ENCODE measurements around the gene KLLN. TPM values are rescaled to one million over a fixed set of nuclear protein-coding genes. Genes with fewer than 3 reads are reported as not detected.

Gene KLLN
- total and polyA plus RNA-seq, 2 of the 8 experiments (the other 6 are each of a cell fraction or from before 2014, with no cell fraction given), result 0.24 to 0.73 TPM

DNA sequence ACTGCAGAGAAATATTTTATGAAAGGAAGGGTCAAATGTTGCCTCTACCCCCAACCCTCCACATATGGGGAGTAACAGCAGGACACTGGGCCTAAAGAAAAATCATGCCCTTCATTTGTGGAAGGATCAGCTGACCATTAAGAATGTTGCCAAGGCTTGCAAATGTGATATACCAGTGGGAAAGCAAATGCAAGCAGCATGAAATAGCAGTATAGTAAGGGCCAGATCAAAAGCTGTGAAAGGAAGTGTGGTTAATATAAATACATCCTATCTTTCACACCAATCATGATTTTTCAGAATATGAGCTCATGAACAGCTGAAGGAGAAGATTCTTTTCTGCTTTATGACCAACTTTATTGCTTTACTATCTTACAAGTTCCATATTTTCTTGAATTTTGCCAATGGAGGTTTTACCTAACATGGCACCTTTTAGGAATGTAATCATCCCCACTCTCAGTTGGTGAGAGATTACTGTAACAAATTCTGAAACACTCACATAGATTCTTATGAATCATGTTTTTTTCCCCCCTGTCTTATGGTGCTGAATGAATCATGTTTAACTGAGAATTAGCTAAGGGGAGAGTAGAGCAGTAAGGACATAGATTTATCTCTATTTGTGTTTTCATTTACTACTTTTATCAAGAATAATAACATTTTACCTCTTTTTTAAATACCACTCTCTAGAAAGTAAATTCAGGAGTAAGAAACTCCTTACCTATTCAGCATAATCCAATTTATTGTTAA, 33.2 kb downstream of the KLLN start:
- POLR2A ChIA-PET (ENCODE audit: partially characterized antibody), result no interaction called here
- no peak overlapping the region for H2BK120ac ChIP-seq (replicated peaks; ENCODE audit: low read depth, low read length)
- no peak overlapping the region for H4K91ac ChIP-seq (replicated peaks; ENCODE audit: insufficient read length, low read length)
- no peak overlapping the region for H3K56ac ChIP-seq (replicated peaks; ENCODE audit: insufficient read length, low read depth, low read length)
- no peak overlapping the region for H3K4me2 ChIP-seq (ENCODE audit: insufficient read depth in 1 of 2, low read depth in 2 of 2, low read length in 2 of 2)
- no peaks in the 10 kb centered on the region for H3K79me1 ChIP-seq (ENCODE audit: low read depth, low read length)
- CTCF ChIA-PET (ENCODE audit: partially characterized antibody), result interaction anchor here (0.6 kb wide), 1 partner anchor 8 kb away, joined by 3 read pairs; no protein-coding TSS in a partner anchor
- no peak overlapping the region for H2AK5ac ChIP-seq (ENCODE audit: low read depth, low read length)
- no peak overlapping the region for H4K8ac ChIP-seq (ENCODE audit: extremely low read depth, insufficient read depth, low read length)
- H3K14ac ChIP-seq (ENCODE audit: insufficient read length), result no peak overlapping the region
- H3K27me3 ChIP-seq (replicated peaks in 1 of 4; ENCODE audit: control insufficient read depth in 3 of 4, extremely low read depth in 1 of 4, insufficient read depth in 3 of 4, low read length in 3 of 4), result no peaks in the 10 kb centered on the region
- no peaks in the 10 kb centered on the region for H3K36me3 ChIP-seq (ENCODE audit: control insufficient read depth in 2 of 4, insufficient read depth in 4 of 4, low read length in 3 of 4)
- H3K23ac ChIP-seq (ENCODE audit: insufficient read length), result no peak overlapping the region
- DNase-seq (ENCODE audit: low read depth in 1 of 2, low spot score in 2 of 2) (no peak), FAIRE-seq (no peak)
- H3K4me1 ChIP-seq (replicated peaks in 1 of 4; ENCODE audit: control insufficient read depth in 3 of 4, insufficient read depth in 4 of 4, low read length in 3 of 4), result no peaks in the 10 kb centered on the region
- H3K79me2 ChIP-seq (ENCODE audit: control insufficient read depth in 1 of 2, insufficient read depth in 2 of 2, low read length in 2 of 2), result no peaks in the 10 kb centered on the region
- no peak overlapping the region for H3K4me3 ChIP-seq (ENCODE audit: extremely low read depth in 1 of 4, insufficient read depth in 2 of 4, low read depth in 3 of 4, low read length in 4 of 4)
- H2AFZ ChIP-seq (ENCODE audit: low read length), result no peak overlapping the region
- no peak overlapping the region for H3K27ac ChIP-seq (ENCODE audit: low read depth, low read length)
- no peaks in the 10 kb centered on the region for H4K20me1 ChIP-seq (replicated peaks in 1 of 2; ENCODE audit: control insufficient read depth in 1 of 2, insufficient read depth in 2 of 2, low read length in 2 of 2)
- no peak overlapping the region for H2BK20ac ChIP-seq (ENCODE audit: low read length)
- no peaks in the 10 kb centered on the region for H3K23me2 ChIP-seq (ENCODE audit: low read depth, low read length)
- H4K5ac ChIP-seq (ENCODE audit: insufficient read length, low read depth, low read length), result no peak overlapping the region
- H3K18ac ChIP-seq (ENCODE audit: extremely low read depth, low read length), result no peak overlapping the region
- no peak overlapping the region for H2BK5ac ChIP-seq (ENCODE audit: low read depth, low read length)
- no peak overlapping the region for H2BK12ac ChIP-seq (ENCODE audit: low read depth, low read length)
- no peak overlapping the region for H2BK15ac ChIP-seq (ENCODE audit: low read length)
- H3K9me3 ChIP-seq (ENCODE audit: insufficient read depth in 2 of 2, low read depth in 1 of 2, low read length in 1 of 2), result no peaks in the 10 kb centered on the region
- H3K4ac ChIP-seq (replicated peaks; ENCODE audit: insufficient read length, low read depth, low read length), result no peak overlapping the region
- no peak overlapping the region for H3K9ac ChIP-seq (replicated peaks in 1 of 4; ENCODE audit: extremely low read depth in 1 of 4, low read depth in 3 of 4, low read length in 3 of 4)
- TF ChIP-seq HDAC2 (IDR thresholded peaks at IDR 0.05; ENCODE audit: borderline replicate concordance in 1 of 2, low read depth in 2 of 2, low read length in 2 of 2), result no peak
- TF ChIP-seq POLR2AphosphoS5 (IDR thresholded peaks at IDR 0.05; ENCODE audit: low read depth, low read length), result no peak
- no peak for TF ChIP-seq ZNF274 (IDR thresholded peaks at IDR 0.05; ENCODE audit: borderline replicate concordance, extremely low read depth, low read length)
- no peak for TF ChIP-seq SP1 (IDR thresholded peaks at IDR 0.05; ENCODE audit: low read depth, low read length)
- no peak for TF ChIP-seq TEAD4 (IDR thresholded peaks at IDR 0.05; ENCODE audit: low read depth, low read length)
- no peak for TF ChIP-seq CHD1 (IDR thresholded peaks at IDR 0.05; ENCODE audit: low read depth, low read length)
- TF ChIP-seq CBX8 (IDR thresholded peaks at IDR 0.05; ENCODE audit: borderline replicate concordance, low read depth, low read length), result no peak
- TF ChIP-seq SIX5 (IDR thresholded peaks at IDR 0.05; ENCODE audit: low read depth, low read length), result no peak
- TF ChIP-seq RNF2 (IDR thresholded peaks at IDR 0.05; ENCODE audit: borderline replicate concordance, low read depth, low read length, missing control alignments, poor library complexity, severe bottlenecking), result no peak
- no peak for TF ChIP-seq ASH2L (IDR thresholded peaks at IDR 0.05; ENCODE audit: low read length)
- TF ChIP-seq, protein P1, sequence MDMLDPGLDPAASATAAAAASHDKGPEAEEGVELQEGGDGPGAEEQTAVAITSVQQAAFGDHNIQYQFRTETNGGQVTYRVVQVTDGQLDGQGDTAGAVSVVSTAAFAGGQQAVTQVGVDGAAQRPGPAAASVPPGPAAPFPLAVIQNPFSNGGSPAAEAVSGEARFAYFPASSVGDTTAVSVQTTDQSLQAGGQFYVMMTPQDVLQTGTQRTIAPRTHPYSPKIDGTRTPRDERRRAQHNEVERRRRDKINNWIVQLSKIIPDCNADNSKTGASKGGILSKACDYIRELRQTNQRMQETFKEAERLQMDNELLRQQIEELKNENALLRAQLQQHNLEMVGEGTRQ (IDR thresholded peaks at IDR 0.05; ENCODE audit: low read length), result no peak
- no peak for TF ChIP-seq SRF (IDR thresholded peaks at IDR 0.05; ENCODE audit: low read depth, low read length)
- TF ChIP-seq CHD2 (IDR thresholded peaks at IDR 0.05; ENCODE audit: low read length), result no peak
- TF ChIP-seq CREB1 (IDR thresholded peaks at IDR 0.05), result no peak
